Smooth muscle cell (in vitro differentiated cells): ENCODE data around the gene HTR1D. TPM values are rescaled to one million over a fixed set of nuclear protein-coding genes. Genes with fewer than 3 reads are reported as not detected.

Experiments
- DNase-seq: peaks from one replicate; lab custom pipeline; 2025; ENCODE audit not compliant: unreplicated experiment; lab: John Stamatoyannopoulos, UW
- H2AFZ ChIP-seq: fragments of 200-600 bp; sonication (generic); 2 replicates; pipeline ENCODE4 v1.6.0; 2016; ENCODE audit warnings: antibody characterized with exemption, low read depth, mild to moderate bottlenecking
- H3F3A ChIP-seq: fragments of 200-600 bp; sonication (generic); 2 replicates; pipeline ENCODE4 v1.6.0; 2017; ENCODE audit warnings: antibody characterized with exemption, low read depth
- H3K27ac ChIP-seq: fragments of 200-600 bp; sonication (generic); 2 replicates; pipeline ENCODE4 v1.5.1; 2016; ENCODE audit warnings: low read depth, mild to moderate bottlenecking
- H3K27me3 ChIP-seq: fragments of 200-600 bp; sonication (generic); 2 replicates; pipeline ENCODE4 v1.6.1; 2016; ENCODE audit warnings: low read depth, mild to moderate bottlenecking
- H3K36me3 ChIP-seq: fragments of 200-600 bp; sonication (generic); 2 replicates; pipeline ENCODE4 v1.5.1; 2016; ENCODE audit warnings: low read depth
- H3K4me1 ChIP-seq: fragments of 200-600 bp; sonication (generic); 2 replicates; pipeline ENCODE4 v1.5.1; 2016; ENCODE audit warnings: low read depth
- H3K4me2 ChIP-seq: fragments of 200-600 bp; sonication (generic); 2 replicates; pipeline ENCODE4 v1.6.0; 2016; ENCODE audit warnings: mild to moderate bottlenecking
- H3K4me3 ChIP-seq: fragments of 200-600 bp; sonication (generic); 2 replicates; pipeline ENCODE4 v1.5.1; 2016; ENCODE audit warnings: mild to moderate bottlenecking
- H3K79me2 ChIP-seq: fragments of 200-600 bp; sonication (generic); 2 replicates; pipeline ENCODE4 v1.6.0; 2016; ENCODE audit warnings: low read depth, mild to moderate bottlenecking
- H3K9ac ChIP-seq: fragments of 200-600 bp; sonication (generic); 2 replicates; pipeline ENCODE4 v1.6.0; 2016; ENCODE audit warnings: low read depth
- H3K9me3 ChIP-seq: fragments of 200-600 bp; sonication (generic); replicated peaks from 2 replicates; pipeline ENCODE4 v1.5.1; 2016; ENCODE audit warnings: low read depth
- H4K20me1 ChIP-seq: fragments of 200-600 bp; sonication (generic); 2 replicates; pipeline ENCODE4 v1.6.0; 2016; ENCODE audit warnings: low read depth
- WGBS: methylation state at CpG from one replicate; pipeline ENCODE4 v1.1.7; 2016; ENCODE audit warnings: low lambda C conversion rate; 5-methylcytosine and 5-hydroxymethylcytosine counted together
- polyA plus RNA-seq: library from polyadenylated mRNA; unstranded; fragments of >200 nt; fragmentation: Nextera tagmentation; extraction: Ambion mirVana; gene quantifications from 2 replicates; pipeline ENCODE4 v1.2.1, GENCODE V29; 2016
- total RNA-seq: library from RNA; depleted of rRNA; stranded (reverse); fragments of >200 nt; gene quantifications from 2 replicates; pipeline ENCODE4 v1.2.3, GENCODE V29; 2014
- TF ChIP-seq, protein P1 (sequence below): fragments of 200-600 bp; sonication (generic); IDR thresholded peaks from 2 replicates; pipeline ENCODE4 v1.5.1; 2017; ENCODE audit warnings: borderline replicate concordance, mild to moderate bottlenecking, antibody characterized with exemption; ENCODE audit not compliant: insufficient read depth, poor library complexity, severe bottlenecking

HTR1D gene
- total and polyA plus RNA-seq, 2 experiments from 2014 or later = 0.26 to 1.1 TPM

DNA sequence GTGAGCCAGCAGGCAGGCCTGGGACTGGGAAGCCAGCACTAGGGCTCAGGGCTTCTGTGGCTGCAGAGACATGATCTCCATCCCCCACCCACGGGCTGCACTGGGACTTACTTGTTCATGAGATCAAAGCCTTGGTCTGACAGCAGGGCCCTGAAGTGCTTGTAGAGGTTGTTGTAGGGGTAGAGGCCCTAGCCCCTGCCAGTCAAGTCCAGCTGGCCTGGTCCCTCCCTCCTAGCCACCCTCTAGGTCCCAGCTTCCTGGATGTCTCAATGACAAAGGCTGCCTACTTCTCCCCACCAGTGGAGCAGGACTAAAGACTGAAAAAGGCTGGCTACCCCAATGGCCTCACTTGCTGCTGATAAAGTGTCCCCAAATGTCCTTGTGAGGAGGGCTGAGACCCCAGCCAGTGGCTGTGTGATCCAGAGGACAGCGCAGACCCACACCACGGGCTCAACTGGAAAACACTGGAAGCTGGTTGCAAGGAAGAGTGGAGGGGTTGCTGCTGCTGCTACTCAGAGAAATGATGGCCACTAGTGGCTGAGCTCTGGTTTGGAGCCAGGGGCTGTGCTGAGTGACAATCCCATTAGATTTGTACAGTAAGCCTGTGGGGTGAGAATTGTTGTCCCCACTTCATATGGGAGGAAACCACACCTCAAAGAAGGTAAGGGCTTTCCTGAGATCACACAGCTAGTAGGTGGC is 1.4 kb downstream of the HTR1D start:
- TF ChIP-seq, protein P1, sequence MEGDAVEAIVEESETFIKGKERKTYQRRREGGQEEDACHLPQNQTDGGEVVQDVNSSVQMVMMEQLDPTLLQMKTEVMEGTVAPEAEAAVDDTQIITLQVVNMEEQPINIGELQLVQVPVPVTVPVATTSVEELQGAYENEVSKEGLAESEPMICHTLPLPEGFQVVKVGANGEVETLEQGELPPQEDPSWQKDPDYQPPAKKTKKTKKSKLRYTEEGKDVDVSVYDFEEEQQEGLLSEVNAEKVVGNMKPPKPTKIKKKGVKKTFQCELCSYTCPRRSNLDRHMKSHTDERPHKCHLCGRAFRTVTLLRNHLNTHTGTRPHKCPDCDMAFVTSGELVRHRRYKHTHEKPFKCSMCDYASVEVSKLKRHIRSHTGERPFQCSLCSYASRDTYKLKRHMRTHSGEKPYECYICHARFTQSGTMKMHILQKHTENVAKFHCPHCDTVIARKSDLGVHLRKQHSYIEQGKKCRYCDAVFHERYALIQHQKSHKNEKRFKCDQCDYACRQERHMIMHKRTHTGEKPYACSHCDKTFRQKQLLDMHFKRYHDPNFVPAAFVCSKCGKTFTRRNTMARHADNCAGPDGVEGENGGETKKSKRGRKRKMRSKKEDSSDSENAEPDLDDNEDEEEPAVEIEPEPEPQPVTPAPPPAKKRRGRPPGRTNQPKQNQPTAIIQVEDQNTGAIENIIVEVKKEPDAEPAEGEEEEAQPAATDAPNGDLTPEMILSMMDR = no peak
- no peaks in the 10 kb centered on the region for H4K20me1 ChIP-seq
- H3K4me1 ChIP-seq = no peaks in the 10 kb centered on the region
- no peaks in the 10 kb centered on the region for H3K36me3 ChIP-seq
- H3K9ac ChIP-seq = no peak overlapping the region
- peaks cover 57% of the 10 kb centered on the region for H3K27me3 ChIP-seq
- WGBS = 68% methylated on average over 3 of the region's 3 CpGs
- H3K4me3 ChIP-seq = no peak overlapping the region
- no peak overlapping the region for H3K4me2 ChIP-seq
- no peaks in the 10 kb centered on the region for H3K79me2 ChIP-seq
- no peak for DNase-seq
- H3K9me3 ChIP-seq = no peaks in the 10 kb centered on the region
- no peak overlapping the region for H2AFZ ChIP-seq
- no peak overlapping the region for H3K27ac ChIP-seq
- no peaks in the 10 kb centered on the region for H3F3A ChIP-seq

- Histone ChIP-seq H3K79me2 (no peaks in the 10 kb centered on the region), H2AFZ (no peak overlapping the region), H3K9ac (no peak overlapping the region), H4K20me1 (no peaks in the 10 kb centered on the region), H3K4me1 (no peaks in the 10 kb centered on the region), H3K4me2 (no peak overlapping the region), H3K27ac (no peak overlapping the region), H3K27me3 (peaks cover 58% of the 10 kb centered on the region), H3K36me3 (no peaks in the 10 kb centered on the region), H3K4me3 (no peak overlapping the region), H3K9me3 (no peaks in the 10 kb centered on the region), H3F3A (no peaks in the 10 kb centered on the region)
- no peak for DNase-seq
- 95% methylated on average over 3 of the region's 3 CpGs for WGBS
- TF ChIP-seq, protein P1 = no peak
These were observed 2.0 kb downstream of the HTR1D start for GRCh38 chr1:23215291-23215690.

GRCh38 chr1:23214640-23215039 is 2.7 kb downstream of the HTR1D start:
- Histone ChIP-seq H3K79me2 (no peaks in the 10 kb centered on the region), H2AFZ (no peak overlapping the region), H3K36me3 (no peaks in the 10 kb centered on the region), H3F3A (no peaks in the 10 kb centered on the region), H3K9me3 (no peaks in the 10 kb centered on the region), H3K27ac (no peak overlapping the region), H3K4me3 (no peak overlapping the region), H3K9ac (no peak overlapping the region), H4K20me1 (no peaks in the 10 kb centered on the region), H3K27me3 (peaks cover 56% of the 10 kb centered on the region), H3K4me1 (no peaks in the 10 kb centered on the region), H3K4me2 (no peak overlapping the region)
- TF ChIP-seq, protein P1 = no peak
- DNase-seq = no peak
- 89% methylated on average over 4 of the region's 4 CpGs for WGBS

GRCh38 chr1:23211955-23212354 is 5.3 kb downstream of the HTR1D start:
- H3K27me3 ChIP-seq = peaks cover 29% of the 10 kb centered on the region

More at GRCh38 chr1:23211955-23212354, 5.3 kb downstream of the HTR1D start:
- TF ChIP-seq, protein P1 = no peak
- no peak overlapping the region for H3K27ac ChIP-seq
- no peak overlapping the region for H3K9ac ChIP-seq
- H3K9me3 ChIP-seq = no peaks in the 10 kb centered on the region
- no peaks in the 10 kb centered on the region for H3F3A ChIP-seq
- no peaks in the 10 kb centered on the region for H3K79me2 ChIP-seq
- H4K20me1 ChIP-seq = no peaks in the 10 kb centered on the region
- H3K36me3 ChIP-seq = no peaks in the 10 kb centered on the region
- no peak for DNase-seq
- no peaks in the 10 kb centered on the region for H3K4me1 ChIP-seq
- no peak overlapping the region for H2AFZ ChIP-seq
- no peak overlapping the region for H3K4me3 ChIP-seq
- 80% methylated on average over 4 of the region's 4 CpGs for WGBS
- no peak overlapping the region for H3K4me2 ChIP-seq
